ENCODE data around the gene NACC2. TPM values are rescaled to one million over a fixed set of nuclear protein-coding genes. Genes with fewer than 3 reads are reported as not detected.
A peak's percentile ranks its signal among the peaks of the same experiment; 100 is the strongest.

NACC2 gene
- total and polyA plus RNA-seq, 2 of the 8 experiments (the other 6 are each of a cell fraction or from before 2014, with no cell fraction given): 8.3 to 14.0 TPM

- H2BK12ac ChIP-seq (ENCODE audit: low read depth, low read length): no peak overlapping the region
- H4K5ac ChIP-seq (ENCODE audit: insufficient read length, low read depth, low read length): no peak overlapping the region
- H2AFZ ChIP-seq (ENCODE audit: low read length): no peak overlapping the region
- POLR2A ChIA-PET (ENCODE audit: partially characterized antibody): interaction anchor here (0.9 to 1.7 kb wide), 3 partner anchors 10 to 23 kb away, joined by 3 read pairs; no protein-coding TSS in a partner anchor
- H4K91ac ChIP-seq (replicated peaks; ENCODE audit: insufficient read length, low read length): no peak overlapping the region
- no peaks in the 10 kb centered on the region for H3K27me3 ChIP-seq (replicated peaks in 1 of 4; ENCODE audit: control insufficient read depth in 3 of 4, extremely low read depth in 1 of 4, insufficient read depth in 3 of 4, low read length in 3 of 4)
- FAIRE-seq (no peak), DNase-seq (ENCODE audit: low read depth in 1 of 2, low spot score in 2 of 2) (peak in 1 of 2 experiments; percentile 45)
- H3K23ac ChIP-seq (ENCODE audit: insufficient read length): no peak overlapping the region
- peaks cover 0 to 5% (median 2%) of the 10 kb centered on the region in 4 experiments; a peak in 4 of 7 replicates for H3K4me1 ChIP-seq (replicated peaks in 1 of 4; ENCODE audit: control insufficient read depth in 3 of 4, insufficient read depth in 4 of 4, low read length in 3 of 4)
- CTCF ChIA-PET (ENCODE audit: partially characterized antibody): interaction anchor here (1.2 kb wide), 1 partner anchor 63 kb away, joined by 3 read pairs; no protein-coding TSS in a partner anchor
- H3K79me2 ChIP-seq (ENCODE audit: control insufficient read depth in 1 of 2, insufficient read depth in 2 of 2, low read length in 2 of 2): no peaks in the 10 kb centered on the region; a peak in 1 of 4 replicates
- no peaks in the 10 kb centered on the region for H3K23me2 ChIP-seq (ENCODE audit: low read depth, low read length)
- no peaks in the 10 kb centered on the region for H4K20me1 ChIP-seq (replicated peaks in 1 of 2; ENCODE audit: control insufficient read depth in 1 of 2, insufficient read depth in 2 of 2, low read length in 2 of 2)
- no peaks in the 10 kb centered on the region for H3K9me3 ChIP-seq (ENCODE audit: insufficient read depth in 2 of 2, low read depth in 1 of 2, low read length in 1 of 2)
- peak overlapping the region; percentile 41; the same call in 1 of the 2 replicates for H4K8ac ChIP-seq (ENCODE audit: extremely low read depth, insufficient read depth, low read length)
- H3K18ac ChIP-seq (ENCODE audit: extremely low read depth, low read length): no peak overlapping the region; the same call in 1 of the 2 replicates
- no peaks in the 10 kb centered on the region; the same call in 1 of the 2 replicates for H3K79me1 ChIP-seq (ENCODE audit: low read depth, low read length)
- no peak overlapping the region for H3K9ac ChIP-seq (replicated peaks in 1 of 4; ENCODE audit: extremely low read depth in 1 of 4, low read depth in 3 of 4, low read length in 3 of 4)
- H3K4ac ChIP-seq (replicated peaks; ENCODE audit: insufficient read length, low read depth, low read length): no peak overlapping the region
- 93% methylated on average over 23 of the region's 35 CpGs; no CpG with 5 or more reads in 1 of the 2 experiments for WGBS, 2 experiments (ENCODE audit: extremely low coverage in 1 of 2, insufficient coverage in 1 of 2, insufficient read length in 1 of 2, insufficient replicate concordance in 2 of 2, low coverage in 1 of 2, low lambda C conversion rate in 2 of 2, missing lambda C conversion rate in 1 of 2)
- no peak overlapping the region for H2BK15ac ChIP-seq (ENCODE audit: low read length)
- no peak overlapping the region for H3K56ac ChIP-seq (replicated peaks; ENCODE audit: insufficient read length, low read depth, low read length)
- H3K36me3 ChIP-seq (ENCODE audit: control insufficient read depth in 2 of 4, insufficient read depth in 4 of 4, low read length in 3 of 4): no peaks in the 10 kb centered on the region
- TF ChIP-seq TAF7 (optimal IDR thresholded peaks at IDR 0.05; ENCODE audit: borderline replicate concordance, low read depth, low read length) (no peak), SRF (IDR thresholded peaks at IDR 0.05; ENCODE audit: low read depth, low read length) (no peak), E2F6 (IDR thresholded peaks at IDR 0.05) (no peak), MAX (IDR thresholded peaks at IDR 0.05) (no peak), TCF12 (IDR thresholded peaks at IDR 0.05; ENCODE audit: low read depth, low read length) (no peak), SP1 (IDR thresholded peaks at IDR 0.05; ENCODE audit: low read depth, low read length) (no peak), ATF3 (IDR thresholded peaks at IDR 0.05; ENCODE audit: insufficient read depth, low read depth, low read length) (no peak), TAF1 (IDR thresholded peaks at IDR 0.05; ENCODE audit: low read depth, low read length) (no peak), BCL11A (IDR thresholded peaks at IDR 0.05; ENCODE audit: low read depth in 2 of 2, low read length in 2 of 2) (no peak), RNF2 (IDR thresholded peaks at IDR 0.05; ENCODE audit: borderline replicate concordance, low read depth, low read length, missing control alignments, poor library complexity, severe bottlenecking) (no peak), ZNF274 (IDR thresholded peaks at IDR 0.05; ENCODE audit: borderline replicate concordance, extremely low read depth, low read length) (no peak)
- no peak overlapping the region for H2BK120ac ChIP-seq (replicated peaks; ENCODE audit: low read depth, low read length)
- no peak overlapping the region for H2AK5ac ChIP-seq (ENCODE audit: low read depth, low read length)
- no peak overlapping the region for H2BK20ac ChIP-seq (ENCODE audit: low read length)
- no peak overlapping the region for H2BK5ac ChIP-seq (ENCODE audit: low read depth, low read length)
- H3K27ac ChIP-seq (ENCODE audit: low read depth, low read length): no peak overlapping the region
- no peak overlapping the region for H3K14ac ChIP-seq (ENCODE audit: insufficient read length)
- H3K4me3 ChIP-seq (ENCODE audit: extremely low read depth in 1 of 4, insufficient read depth in 2 of 4, low read depth in 3 of 4, low read length in 4 of 4): no peak overlapping the region
- no peak overlapping the region for H3K4me2 ChIP-seq (ENCODE audit: insufficient read depth in 1 of 2, low read depth in 2 of 2, low read length in 2 of 2)
Measured at GRCh38 chr9:136075134-136075841, 19.8 kb downstream of the NACC2 start.
